Amygdala (tissue), 56 donors: ENCODE measurements around the gene ZNF444.

Experiments used
- DNase-seq, 56 donors: peaks; one replicate each; lab custom pipeline; 2025; lab: John Stamatoyannopoulos, UW

ZNF444 gene

GRCh38 chr19:56106397-56106849, 34.7 kb upstream of the ZNF444 start:
- no peak for DNase-seq

GRCh38 chr19:56106993-56107392, 34.1 kb upstream of the ZNF444 start:
- DNase-seq = no peak

GRCh38 chr19:56107626-56108351, 33.3 kb upstream of the ZNF444 start:
- DNase-seq = peak in 12 of 56 donors; percentile 7 to 47 (median 28)

- peak in 5 of 56 donors; percentile 12 to 32 (median 25) for DNase-seq
These were observed 32.5 kb upstream of the ZNF444 start for GRCh38 chr19:56108447-56109195.

GRCh38 chr19:56109226-56109625, 31.9 kb upstream of the ZNF444 start:
- peak in 4 of 56 donors; percentile 11 to 27 (median 19) for DNase-seq

GRCh38 chr19:56110515-56111448, 30.3 kb upstream of the ZNF444 start:
- DNase-seq = peak in 1 of 56 donors; percentile 8

- DNase-seq = peak in 15 of 56 donors; percentile 8 to 43 (median 21)
These were observed 29.3 kb upstream of the ZNF444 start for GRCh38 chr19:56111601-56112312.

- DNase-seq = no peak
These were observed 28.8 kb upstream of the ZNF444 start for GRCh38 chr19:56112313-56112709.

- no peak for DNase-seq
These were observed 27.9 kb upstream of the ZNF444 start for GRCh38 chr19:56113074-56113632.

GRCh38 chr19:56114051-56114777, 26.9 kb upstream of the ZNF444 start:
- no peak for DNase-seq

- DNase-seq = no peak
These were observed 26.3 kb upstream of the ZNF444 start for GRCh38 chr19:56114778-56115110.

GRCh38 chr19:56115490-56115889, 25.6 kb upstream of the ZNF444 start:
- no peak for DNase-seq

GRCh38 chr19:56116606-56117005, 24.5 kb upstream of the ZNF444 start:
- no peak for DNase-seq

- no peak for DNase-seq
These were observed 23.7 kb upstream of the ZNF444 start for GRCh38 chr19:56117376-56117884.

GRCh38 chr19:56117889-56118288, 23.2 kb upstream of the ZNF444 start:
- DNase-seq = no peak

GRCh38 chr19:56118666-56119581, 22.2 kb upstream of the ZNF444 start:
- no peak for DNase-seq

GRCh38 chr19:56119582-56119978, 21.5 kb upstream of the ZNF444 start:
- DNase-seq = no peak

- DNase-seq = no peak
These were observed 21.1 kb upstream of the ZNF444 start for GRCh38 chr19:56120002-56120370.
